SK-N-SH (cell line): ENCODE measurements around the gene RPAP3.

Experiments
- CTCF ChIP-seq: fragments of 200-600 bp; sonication (generic); IDR thresholded peaks from 2 replicates; pipeline ENCODE4 v1.6.1; 2017; ENCODE audit warnings: antibody characterized with exemption, mild to moderate bottlenecking, moderate library complexity
- EP300 ChIP-seq, 2 experiments: IDR thresholded peaks; 2 replicates each; pipeline versions ENCODE4 v1.4.0 to v1.6.1; 2012; ENCODE audit warnings: borderline replicate concordance in 1 of 2, low read depth in 1 of 2, low read length in 1 of 2
- EZH2phosphoT487 ChIP-seq: fragments of 200-600 bp; sonication (generic); IDR thresholded peaks from 2 replicates; pipeline ENCODE4 v1.6.1; 2017; ENCODE audit warnings: low read depth, mixed run types, mild to moderate bottlenecking, antibody characterized with exemption, moderate library complexity, borderline replicate concordance
- MAX ChIP-seq: IDR thresholded peaks from 2 replicates; pipeline ENCODE4 v1.4.0; 2012; ENCODE audit warnings: low read depth
- POLR2AphosphoS5 ChIP-seq: IDR thresholded peaks from 2 replicates; pipeline ENCODE4 v1.6.1; 2012; ENCODE audit warnings: low read depth, low read length
- SIN3A ChIP-seq: IDR thresholded peaks from 2 replicates; pipeline ENCODE4 v1.6.1; 2012; ENCODE audit warnings: low read depth, mild to moderate bottlenecking, low read length, moderate library complexity, borderline replicate concordance
- TAF1 ChIP-seq: IDR thresholded peaks from 2 replicates; pipeline ENCODE4 v1.6.1; 2012; ENCODE audit warnings: low read depth, mild to moderate bottlenecking, low read length, moderate library complexity, borderline replicate concordance
- TCF12 ChIP-seq: IDR thresholded peaks from 2 replicates; pipeline ENCODE4 v1.4.0; 2012
- TF ChIP-seq, protein P1 (sequence below): IDR thresholded peaks from 2 replicates; pipeline ENCODE4 v1.4.0; 2012; ENCODE audit warnings: low read depth, borderline replicate concordance
- TF ChIP-seq, protein P2 (sequence below): IDR thresholded peaks from 2 replicates; pipeline ENCODE4 v1.6.1; 2012; ENCODE audit warnings: mild to moderate bottlenecking, low read depth, low read length, moderate library complexity

GRCh38 chr12:47714826-47715386 lies 9.1 kb upstream of the RPAP3 start:
- no peak for TF ChIP-seq POLR2AphosphoS5
- no peak for TF ChIP-seq EP300 (IDR thresholded peaks at IDR 0.05; ENCODE audit: borderline replicate concordance in 1 of 2, low read depth in 1 of 2, low read length in 1 of 2)
- no peak for TF ChIP-seq TCF12
- TF ChIP-seq, protein P1, sequence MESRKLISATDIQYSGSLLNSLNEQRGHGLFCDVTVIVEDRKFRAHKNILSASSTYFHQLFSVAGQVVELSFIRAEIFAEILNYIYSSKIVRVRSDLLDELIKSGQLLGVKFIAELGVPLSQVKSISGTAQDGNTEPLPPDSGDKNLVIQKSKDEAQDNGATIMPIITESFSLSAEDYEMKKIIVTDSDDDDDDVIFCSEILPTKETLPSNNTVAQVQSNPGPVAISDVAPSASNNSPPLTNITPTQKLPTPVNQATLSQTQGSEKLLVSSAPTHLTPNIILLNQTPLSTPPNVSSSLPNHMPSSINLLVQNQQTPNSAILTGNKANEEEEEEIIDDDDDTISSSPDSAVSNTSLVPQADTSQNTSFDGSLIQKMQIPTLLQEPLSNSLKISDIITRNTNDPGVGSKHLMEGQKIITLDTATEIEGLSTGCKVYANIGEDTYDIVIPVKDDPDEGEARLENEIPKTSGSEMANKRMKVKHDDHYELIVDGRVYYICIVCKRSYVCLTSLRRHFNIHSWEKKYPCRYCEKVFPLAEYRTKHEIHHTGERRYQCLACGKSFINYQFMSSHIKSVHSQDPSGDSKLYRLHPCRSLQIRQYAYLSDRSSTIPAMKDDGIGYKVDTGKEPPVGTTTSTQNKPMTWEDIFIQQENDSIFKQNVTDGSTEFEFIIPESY: no peak
- no peak for TF ChIP-seq CTCF
- no peak for TF ChIP-seq EZH2phosphoT487
- TF ChIP-seq MAX: no peak
- no peak for TF ChIP-seq TAF1
- TF ChIP-seq SIN3A: no peak
- TF ChIP-seq, protein P2, sequence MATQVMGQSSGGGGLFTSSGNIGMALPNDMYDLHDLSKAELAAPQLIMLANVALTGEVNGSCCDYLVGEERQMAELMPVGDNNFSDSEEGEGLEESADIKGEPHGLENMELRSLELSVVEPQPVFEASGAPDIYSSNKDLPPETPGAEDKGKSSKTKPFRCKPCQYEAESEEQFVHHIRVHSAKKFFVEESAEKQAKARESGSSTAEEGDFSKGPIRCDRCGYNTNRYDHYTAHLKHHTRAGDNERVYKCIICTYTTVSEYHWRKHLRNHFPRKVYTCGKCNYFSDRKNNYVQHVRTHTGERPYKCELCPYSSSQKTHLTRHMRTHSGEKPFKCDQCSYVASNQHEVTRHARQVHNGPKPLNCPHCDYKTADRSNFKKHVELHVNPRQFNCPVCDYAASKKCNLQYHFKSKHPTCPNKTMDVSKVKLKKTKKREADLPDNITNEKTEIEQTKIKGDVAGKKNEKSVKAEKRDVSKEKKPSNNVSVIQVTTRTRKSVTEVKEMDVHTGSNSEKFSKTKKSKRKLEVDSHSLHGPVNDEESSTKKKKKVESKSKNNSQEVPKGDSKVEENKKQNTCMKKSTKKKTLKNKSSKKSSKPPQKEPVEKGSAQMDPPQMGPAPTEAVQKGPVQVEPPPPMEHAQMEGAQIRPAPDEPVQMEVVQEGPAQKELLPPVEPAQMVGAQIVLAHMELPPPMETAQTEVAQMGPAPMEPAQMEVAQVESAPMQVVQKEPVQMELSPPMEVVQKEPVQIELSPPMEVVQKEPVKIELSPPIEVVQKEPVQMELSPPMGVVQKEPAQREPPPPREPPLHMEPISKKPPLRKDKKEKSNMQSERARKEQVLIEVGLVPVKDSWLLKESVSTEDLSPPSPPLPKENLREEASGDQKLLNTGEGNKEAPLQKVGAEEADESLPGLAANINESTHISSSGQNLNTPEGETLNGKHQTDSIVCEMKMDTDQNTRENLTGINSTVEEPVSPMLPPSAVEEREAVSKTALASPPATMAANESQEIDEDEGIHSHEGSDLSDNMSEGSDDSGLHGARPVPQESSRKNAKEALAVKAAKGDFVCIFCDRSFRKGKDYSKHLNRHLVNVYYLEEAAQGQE: no peak
